GM13976 (cell line): ENCODE results near the gene ARHGAP6.
"Not testable (repeated sequence)": the region's sequence is repeated elsewhere in the genome, so short reads cannot be mapped to it uniquely, and the experiment has no call there.

Experiments
- DNase-seq: peaks from one replicate; pipeline ENCODE4 v3.0.0; 2012; ENCODE audit warnings: low spot score
- CTCF ChIP-seq: IDR thresholded peaks from 2 replicates; pipeline ENCODE4 v1.5.1; 2012; ENCODE audit warnings: borderline replicate concordance, mild to moderate bottlenecking; ENCODE audit not compliant: insufficient read depth; ENCODE audit errors: extremely low read depth, missing control alignments, control extremely low read depth
- in situ Hi-C: fragments of 300-500 bp; cut with MboI; formaldehyde crosslinking; loops from one replicate; pipeline ENCODE4 v1.12.0; 2022; ENCODE audit warnings: low sequenced_read_pairs, mixed read lengths, inconsistent platforms; ENCODE audit not compliant: unreplicated experiment

The ARHGAP6 gene

GRCh38 chrX:11528623-11529022 is 137.1 kb downstream of the ARHGAP6 start:
- in situ Hi-C loops: loop anchor here (25.0 kb wide), 1 partner anchor 384 kb away; no protein-coding TSS in a partner anchor

DNA sequence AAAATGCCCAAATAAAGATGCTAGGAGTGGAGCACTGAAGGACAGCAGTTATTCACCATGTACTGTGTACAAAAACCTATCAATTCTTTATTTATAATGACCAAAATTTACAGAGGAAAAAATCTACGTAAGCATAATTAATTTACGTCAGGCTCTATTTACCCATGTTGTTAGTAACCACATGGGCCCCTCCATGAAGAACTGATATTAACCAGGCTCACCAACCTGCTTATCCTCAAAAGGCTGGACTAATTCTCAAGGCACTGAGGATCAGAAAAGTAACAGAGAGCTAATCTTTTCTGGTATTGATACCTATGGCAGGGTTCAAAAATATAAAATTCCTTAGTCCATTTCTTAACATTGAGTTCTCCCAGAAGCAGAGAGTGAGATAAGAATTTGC is 140.0 kb downstream of the ARHGAP6 start:
- in situ Hi-C loops: loop anchor here (25.0 kb wide), 1 partner anchor 387 kb away; no protein-coding TSS in a partner anchor
- DNase-seq: no peak
- TF ChIP-seq CTCF: no peak

More at GRCh38 chrX:11528623-11529022, 137.1 kb downstream of the ARHGAP6 start:
- DNase-seq: no peak
- no peak for TF ChIP-seq CTCF

DNA sequence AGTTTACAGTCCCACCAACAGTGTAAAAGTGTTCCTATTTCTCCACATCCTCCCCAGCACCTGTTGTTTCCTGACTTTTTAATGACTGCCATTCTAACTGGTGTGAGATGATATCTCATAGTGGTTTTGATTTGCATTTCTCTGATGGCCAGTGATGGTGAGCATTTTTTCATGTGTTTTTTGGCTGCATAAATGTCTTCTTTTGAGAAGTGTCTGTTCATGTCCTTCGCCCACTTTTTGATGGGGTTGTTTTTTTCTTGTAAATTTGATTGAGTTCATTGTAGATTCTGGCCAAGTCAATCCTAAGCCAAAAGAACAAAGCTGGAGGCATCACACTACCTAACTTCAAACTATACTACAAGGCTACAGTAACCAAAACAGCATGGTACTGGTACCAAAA is 146.5 kb downstream of the ARHGAP6 start:
- in situ Hi-C loops, DNase-seq: not testable (repeated sequence)

DNA sequence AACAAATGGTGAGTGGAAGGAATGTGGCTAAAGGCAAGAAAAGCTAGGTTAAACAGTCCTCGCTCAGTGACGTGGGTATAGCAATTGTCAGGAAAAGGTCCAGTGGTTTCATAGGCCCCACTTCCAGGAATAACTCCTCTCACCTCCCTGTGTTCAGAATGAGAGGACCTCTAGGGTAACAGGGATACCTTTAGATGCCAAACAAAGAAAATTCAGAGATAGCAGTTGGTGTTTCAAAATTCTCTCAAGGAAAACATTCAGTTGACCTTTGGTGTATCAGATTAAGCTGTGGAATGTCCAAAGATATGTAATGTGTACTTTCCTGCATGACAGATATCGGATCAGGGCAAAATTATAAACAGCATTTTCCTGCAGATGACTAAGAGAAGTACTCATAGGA is 155.9 kb downstream of the ARHGAP6 start:
- in situ Hi-C loops: no loop called here
- no peak for TF ChIP-seq CTCF
- no peak for DNase-seq

DNA sequence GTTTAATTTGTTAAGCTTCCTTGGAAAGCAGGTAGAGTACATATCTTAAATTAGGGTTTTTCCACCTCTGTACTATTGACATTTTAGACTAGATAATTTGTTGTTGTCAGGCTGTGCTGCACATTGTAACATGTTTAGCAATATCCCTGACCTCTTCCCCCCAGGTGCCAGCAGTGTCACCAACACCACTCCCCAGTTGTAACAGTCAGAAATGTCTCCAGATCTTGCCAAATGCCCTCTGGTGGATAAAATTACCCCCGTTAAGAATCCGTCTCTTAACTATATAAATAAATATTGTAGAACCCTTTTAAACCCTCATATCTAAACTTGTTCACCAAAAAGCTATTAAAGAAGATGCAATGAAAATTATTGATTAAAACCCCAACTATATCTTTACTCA is 161.5 kb downstream of the ARHGAP6 start:
- in situ Hi-C loops: no loop called here
- no peak for TF ChIP-seq CTCF
- no peak for DNase-seq

- no peak for TF ChIP-seq CTCF
- in situ Hi-C loops: no loop called here
- no peak for DNase-seq
These were observed 166.4 kb downstream of the ARHGAP6 start for GRCh38 chrX:11499076-11500044.

GRCh38 chrX:11491375-11491774 is 174.3 kb downstream of the ARHGAP6 start:
- DNase-seq, in situ Hi-C loops: not testable (repeated sequence)

GRCh38 chrX:11484290-11484689 is 181.4 kb downstream of the ARHGAP6 start:
- in situ Hi-C loops: no loop called here
- no peak for DNase-seq
- no peak for TF ChIP-seq CTCF
